ENCODE results near the gene ELMO1. TPM values are rescaled to one million over a fixed set of nuclear protein-coding genes. Genes with fewer than 3 reads are reported as not detected.

The ELMO1 gene
- total and polyA plus RNA-seq, 2 of the 13 experiments (the other 11 are each of a cell fraction or from before 2014, with no cell fraction given): 0.11 to 0.17 TPM

- TF ChIP-seq ZNF749 (CRISPR knock-in tag; IDR thresholded peaks at IDR 0.05; ENCODE audit: borderline replicate concordance): peak; percentile 87
- peak; percentile 97; the same call in 1 of the 2 replicates for TF ChIP-seq ZNF232 (CRISPR knock-in tag; IDR thresholded peaks at IDR 0.05; ENCODE audit: borderline replicate concordance)
- no peak for TF ChIP-seq ZNF292 (CRISPR knock-in tag; IDR thresholded peaks at IDR 0.05; ENCODE audit: borderline replicate concordance, low read depth)
- TF ChIP-seq SPEN (CRISPR knock-in tag; IDR thresholded peaks at IDR 0.05; ENCODE audit: low read depth): peak; percentile 41; the same call in 1 of the 2 replicates
- TF ChIP-seq MBD4 (IDR thresholded peaks at IDR 0.05; ENCODE audit: borderline replicate concordance, low read length): no peak
Measured at GRCh38 chr7:37052705-37053104, 396.0 kb downstream of the ELMO1 start (continued).

- Histone ChIP-seq H2AFZ (ENCODE audit: low read length) (no peak overlapping the region), H3K36me3 (replicated peaks in 1 of 2; ENCODE audit: control insufficient read depth in 1 of 2, insufficient read depth in 2 of 2, low read length in 2 of 2) (no peaks in the 10 kb centered on the region), H3K9ac (ENCODE audit: insufficient read depth, low read depth, low read length) (no peak overlapping the region), H4K20me1 (ENCODE audit: insufficient read depth, low read length) (no peaks in the 10 kb centered on the region), H3K4me3 (replicated peaks in 1 of 3; ENCODE audit: insufficient read depth in 1 of 3, low read depth in 2 of 3, low read length in 3 of 3) (no peak overlapping the region), H3K79me2 (ENCODE audit: insufficient read depth, low read length) (no peaks in the 10 kb centered on the region), H3K9me3 (ENCODE audit: low read length) (no peaks in the 10 kb centered on the region), H3K4me2 (ENCODE audit: low read depth, low read length) (no peak overlapping the region), H3K4me1 (ENCODE audit: insufficient read depth, low read length) (peaks cover 47% of the 10 kb centered on the region), H3K27me3 (ENCODE audit: control insufficient read depth in 1 of 2, insufficient read depth in 2 of 2, low read length in 2 of 2) (no peaks in the 10 kb centered on the region; a peak in 1 of 5 replicates), H3K27ac (ENCODE audit: extremely low read length, insufficient read depth, low read length) (no peak overlapping the region)
- POLR2A ChIA-PET: no interaction called here
- no peak for FAIRE-seq
- in situ Hi-C loops (cut with HindIII; ENCODE audit: extremely low pct_ligation_motif_present, low pct_unique_long_range_greater_than_20kb): no loop called here
- TF ChIP-seq RAD21 (CRISPR knock-in tag; IDR thresholded peaks at IDR 0.05) (no peak), POLR2A (IDR thresholded peaks at IDR 0.05; ENCODE audit: insufficient read depth in 1 of 2, low read depth in 2 of 2, low read length in 2 of 2) (no peak), FOXC1 (CRISPR knock-in tag; IDR thresholded peaks at IDR 0.05; ENCODE audit: borderline replicate concordance) (no peak), FOXA1 (IDR thresholded peaks at IDR 0.05) (no peak), FOXA1 (CRISPR knock-in tag; IDR thresholded peaks at IDR 0.05) (no peak), REST (IDR thresholded peaks at IDR 0.05; ENCODE audit: borderline replicate concordance in 1 of 2, low read depth in 1 of 2, low read length in 2 of 2) (no peak), SRSF9 (IDR thresholded peaks at IDR 0.05; ENCODE audit: borderline replicate concordance, insufficient read depth, low read depth, low read length, poor library complexity, severe bottlenecking) (no peak), ZNF367 (CRISPR knock-in tag; IDR thresholded peaks at IDR 0.05; ENCODE audit: borderline replicate concordance) (no peak), SRSF4 (IDR thresholded peaks at IDR 0.05; ENCODE audit: low read depth, low read length, poor library complexity, severe bottlenecking) (no peak)
- DNase-seq (ENCODE audit: low spot score): no peak
- CTCF ChIA-PET (ENCODE audit: low intra/inter-chr PET ratio, low total read pairs): no interaction called here
- 23% methylated on average over 1 of the region's 1 CpG for WGBS (ENCODE audit: low lambda C conversion rate)
- BruUV-seq (replicated peaks): no TSS peak
- ATAC-seq: no peak
- intact Hi-C loops (cut with micrococcal nuclease; ENCODE audit: unreplicated experiment): loop anchor here (5.0 kb wide), 1 partner anchor 52 kb away; no protein-coding TSS in a partner anchor
Measured at GRCh38 chr7:37050801-37051200, 397.9 kb downstream of the ELMO1 start.

Measured in HepG2 (cell line).